Measurements from ENCODE around the gene LPAR1.

DNA sequence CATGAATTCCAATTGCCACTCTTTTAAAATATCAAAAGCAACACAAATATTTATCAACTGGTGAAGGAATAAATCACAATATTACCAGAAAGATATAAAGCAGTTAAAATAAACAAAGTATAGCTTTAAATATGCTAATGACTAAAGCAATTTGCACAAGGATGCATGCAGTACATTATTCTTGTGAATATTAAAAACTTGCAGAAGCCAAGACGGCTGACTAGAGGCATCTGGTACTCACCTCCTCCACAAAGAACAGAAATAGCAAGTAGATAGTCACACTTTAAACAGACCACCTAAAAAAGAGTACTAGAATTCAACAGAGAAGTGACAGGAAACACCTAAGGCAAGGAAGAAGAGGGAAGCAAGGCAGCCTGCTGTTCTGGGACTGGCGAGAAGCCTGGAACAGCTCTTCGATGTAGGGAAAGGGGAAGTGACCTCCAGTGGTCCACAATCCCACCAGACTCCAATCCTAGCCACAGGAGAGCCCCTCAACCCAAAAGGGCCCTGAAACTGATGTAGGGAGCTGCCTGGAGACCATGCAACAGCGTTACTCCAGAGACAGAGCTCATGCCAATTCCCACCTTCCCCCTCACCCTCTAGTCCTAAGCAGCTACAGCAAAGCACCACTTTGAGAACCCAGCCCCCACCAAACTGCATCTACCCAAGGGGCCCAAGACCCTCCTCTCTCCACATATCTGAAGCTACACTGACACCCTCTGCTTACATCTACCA is 86.3 kb downstream of the LPAR1 start:
- TF ChIP-seq, protein P1, sequence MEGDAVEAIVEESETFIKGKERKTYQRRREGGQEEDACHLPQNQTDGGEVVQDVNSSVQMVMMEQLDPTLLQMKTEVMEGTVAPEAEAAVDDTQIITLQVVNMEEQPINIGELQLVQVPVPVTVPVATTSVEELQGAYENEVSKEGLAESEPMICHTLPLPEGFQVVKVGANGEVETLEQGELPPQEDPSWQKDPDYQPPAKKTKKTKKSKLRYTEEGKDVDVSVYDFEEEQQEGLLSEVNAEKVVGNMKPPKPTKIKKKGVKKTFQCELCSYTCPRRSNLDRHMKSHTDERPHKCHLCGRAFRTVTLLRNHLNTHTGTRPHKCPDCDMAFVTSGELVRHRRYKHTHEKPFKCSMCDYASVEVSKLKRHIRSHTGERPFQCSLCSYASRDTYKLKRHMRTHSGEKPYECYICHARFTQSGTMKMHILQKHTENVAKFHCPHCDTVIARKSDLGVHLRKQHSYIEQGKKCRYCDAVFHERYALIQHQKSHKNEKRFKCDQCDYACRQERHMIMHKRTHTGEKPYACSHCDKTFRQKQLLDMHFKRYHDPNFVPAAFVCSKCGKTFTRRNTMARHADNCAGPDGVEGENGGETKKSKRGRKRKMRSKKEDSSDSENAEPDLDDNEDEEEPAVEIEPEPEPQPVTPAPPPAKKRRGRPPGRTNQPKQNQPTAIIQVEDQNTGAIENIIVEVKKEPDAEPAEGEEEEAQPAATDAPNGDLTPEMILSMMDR (conservative IDR thresholded peaks at IDR 0.05; ENCODE audit: low read length) = no peak
- no peak for TF ChIP-seq EZH2phosphoT487 (IDR thresholded peaks at IDR 0.05; ENCODE audit: borderline replicate concordance)
